SKM-1 treated with dmso at 0.1 percent for 144 hours (cell line): ENCODE measurements around the gene EVI5L.

Experiments
- DNase-seq: peaks from one replicate; lab custom pipeline; 2025; ENCODE audit not compliant: unreplicated experiment; lab: John Stamatoyannopoulos, UW

The EVI5L gene

DNA sequence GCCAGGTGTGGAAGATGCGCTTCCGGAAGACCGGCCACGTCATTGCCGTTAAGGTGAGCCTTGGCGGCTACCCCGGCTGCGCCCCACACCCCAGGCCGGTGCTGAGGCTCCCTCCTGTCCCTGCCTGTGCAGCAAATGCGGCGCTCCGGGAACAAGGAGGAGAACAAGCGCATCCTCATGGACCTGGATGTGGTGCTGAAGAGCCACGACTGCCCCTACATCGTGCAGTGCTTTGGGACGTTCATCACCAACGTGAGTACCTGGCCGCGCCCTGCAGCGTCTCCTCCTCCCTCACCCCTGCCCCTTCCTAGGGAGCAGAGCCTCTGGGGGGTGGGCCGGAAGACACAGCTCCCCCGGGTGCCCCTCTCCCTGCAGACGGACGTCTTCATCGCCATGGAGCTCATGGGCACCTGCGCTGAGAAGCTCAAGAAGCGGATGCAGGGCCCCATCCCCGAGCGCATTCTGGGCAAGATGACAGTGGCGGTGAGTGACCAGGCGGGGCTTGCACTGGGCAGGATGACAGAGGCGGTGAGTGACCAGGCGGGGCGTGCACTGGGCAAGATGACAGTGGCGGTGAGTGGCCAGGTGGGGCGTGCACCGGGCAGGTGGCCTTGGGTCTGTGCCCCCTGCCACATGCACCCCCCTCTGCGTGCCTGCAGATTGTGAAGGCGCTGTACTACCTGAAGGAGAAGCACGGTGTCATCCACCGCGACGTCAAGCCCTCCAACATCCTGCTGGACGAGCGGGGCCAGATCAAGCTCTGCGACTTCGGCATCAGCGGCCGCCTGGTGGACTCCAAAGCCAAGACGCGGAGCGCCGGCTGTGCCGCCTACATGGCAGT, 80.5 kb downstream of the EVI5L start:
- no peak for DNase-seq

DNA sequence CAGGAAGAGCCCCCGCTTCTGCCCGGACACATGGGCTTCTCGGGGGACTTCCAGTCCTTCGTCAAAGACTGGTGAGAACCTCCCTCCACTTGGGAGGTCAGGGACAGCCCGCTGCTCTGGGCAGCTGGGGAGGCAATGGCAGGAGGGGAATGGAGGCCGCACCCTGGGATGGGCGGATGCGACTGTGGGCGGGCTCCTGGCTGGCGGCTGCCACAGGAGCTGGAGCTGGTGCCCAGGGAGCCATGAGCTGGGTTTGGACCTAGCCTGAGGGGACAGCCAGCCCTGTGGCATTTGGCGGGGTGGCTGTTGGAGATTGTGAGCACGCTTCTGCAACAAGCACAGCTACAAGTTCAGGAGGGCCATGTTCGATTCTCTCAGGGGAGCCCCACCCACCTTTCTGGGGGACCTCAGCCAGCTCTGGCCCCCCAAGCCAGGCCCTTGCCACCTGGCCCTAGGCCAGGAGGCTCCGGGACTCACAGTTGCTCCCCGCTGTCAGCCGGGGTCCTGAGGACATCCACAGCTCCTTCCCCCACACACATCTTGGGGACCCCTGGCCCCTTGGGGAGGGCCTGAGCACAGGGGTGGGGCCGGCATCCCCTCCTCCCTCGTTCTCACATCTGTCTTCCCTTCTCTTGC, 81.6 kb downstream of the EVI5L start:
- DNase-seq: no peak

DNA sequence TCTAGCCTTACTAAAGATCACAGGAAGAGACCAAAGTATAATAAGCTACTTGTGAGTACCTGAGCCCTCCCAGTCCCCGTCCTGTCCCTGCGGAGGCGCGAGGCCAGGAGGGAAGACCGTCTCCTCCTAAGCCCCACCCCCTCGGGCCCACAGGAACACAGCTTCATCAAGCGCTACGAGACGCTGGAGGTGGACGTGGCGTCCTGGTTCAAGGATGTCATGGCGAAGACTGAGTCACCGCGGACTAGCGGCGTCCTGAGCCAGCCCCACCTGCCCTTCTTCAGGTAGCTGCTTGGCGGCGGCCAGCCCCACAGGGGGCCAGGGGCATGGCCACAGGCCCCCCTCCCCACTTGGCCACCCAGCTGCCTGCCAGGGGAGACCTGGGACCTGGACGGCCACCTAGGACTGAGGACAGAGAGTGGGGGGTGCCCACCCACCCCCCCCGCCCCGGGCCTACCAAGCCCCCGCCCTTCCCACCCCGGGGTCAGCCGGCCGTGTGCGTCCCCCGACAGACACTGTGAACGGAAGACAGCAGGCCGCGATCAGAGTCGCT, 82.2 kb downstream of the EVI5L start:
- no peak for DNase-seq

DNA sequence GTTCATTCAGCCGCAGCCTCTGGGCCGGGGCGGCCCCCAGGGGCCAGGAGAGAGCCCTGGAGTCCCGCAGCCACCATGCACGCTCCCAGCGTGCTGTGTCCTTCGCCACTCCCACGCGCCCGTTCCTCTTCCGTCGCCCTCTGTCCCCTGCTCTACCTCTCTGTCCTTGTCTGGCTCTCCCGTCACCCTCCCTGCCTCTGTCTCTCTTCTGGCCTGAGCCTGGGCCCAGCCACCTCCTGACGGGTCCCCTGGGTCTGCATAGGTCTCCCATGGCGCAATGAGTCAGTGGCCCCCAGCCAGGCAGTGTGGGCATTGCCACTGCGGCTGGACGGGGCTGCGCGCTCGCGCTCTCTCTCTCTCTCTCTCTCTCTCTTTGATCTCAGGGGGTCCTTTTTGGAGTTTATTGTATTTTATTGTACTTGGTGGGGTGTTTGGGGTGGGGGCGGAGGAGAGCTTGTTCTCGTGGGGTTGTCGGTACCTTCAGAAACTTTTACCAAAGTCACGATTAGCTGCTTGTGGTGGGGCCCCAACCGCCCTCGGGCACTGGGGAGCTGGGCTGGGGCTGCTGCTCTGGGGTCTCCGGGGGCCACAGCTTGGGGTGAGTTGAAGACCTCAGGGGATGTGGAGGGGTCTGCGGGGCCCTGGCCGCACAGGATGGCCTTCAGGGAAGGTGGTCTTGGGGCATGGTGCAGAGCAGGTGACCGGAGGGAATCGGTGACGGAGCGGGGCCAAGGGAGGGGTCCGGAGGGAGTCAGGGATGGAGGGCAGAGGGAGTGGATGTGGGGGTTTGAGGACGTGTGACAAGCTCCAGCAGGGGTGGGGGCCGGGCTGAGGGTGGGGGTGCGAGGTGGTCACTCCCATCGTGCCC, 82.9 kb downstream of the EVI5L start:
- no peak for DNase-seq

DNA sequence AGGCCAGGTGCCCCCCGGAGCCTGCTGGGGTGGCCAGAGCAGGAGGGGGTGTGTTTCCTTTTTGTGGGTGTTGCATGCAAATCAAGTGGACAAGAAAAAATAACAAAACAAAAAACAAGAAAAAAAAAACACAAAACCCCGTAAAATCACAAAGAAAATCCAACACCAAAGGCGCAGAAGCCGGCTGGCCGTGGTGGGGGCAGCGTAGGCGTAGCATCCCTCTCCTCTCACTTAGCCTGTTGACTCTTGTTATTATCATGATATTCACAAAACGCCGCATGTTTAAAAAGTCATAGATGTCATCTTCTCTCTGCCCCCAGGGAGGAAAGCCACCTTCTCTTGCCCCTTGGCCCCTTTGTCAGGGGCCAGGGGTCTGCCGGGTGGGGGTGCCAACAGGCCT, 83.6 kb downstream of the EVI5L start:
- DNase-seq: no peak

DNA sequence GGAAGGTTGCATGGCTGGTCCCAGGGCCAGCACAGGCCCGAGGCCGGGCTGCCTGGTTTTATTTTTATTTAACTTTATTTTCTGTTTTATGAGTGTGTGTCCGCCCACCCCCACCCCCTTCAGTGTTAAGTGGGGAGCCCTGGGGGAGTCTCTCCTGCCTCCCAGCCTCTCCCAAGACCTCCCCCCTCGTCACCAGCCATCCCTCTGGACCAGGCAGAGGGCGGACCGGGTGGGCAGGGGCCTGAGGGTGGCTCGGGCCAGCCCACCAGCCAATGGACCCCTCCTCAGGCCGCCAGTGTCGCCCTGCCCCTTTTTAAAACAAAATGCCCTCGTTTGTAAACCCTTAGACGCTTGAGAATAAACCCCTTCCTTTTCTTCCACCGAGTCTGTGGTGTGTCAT, 84.1 kb downstream of the EVI5L start:
- no peak for DNase-seq
